GM12864 (cell line): ENCODE measurements around the gene NOD2.

Source experiments
- DNase-seq: peaks from one replicate; pipeline ENCODE4 v3.0.0-alpha.2; 2011; ENCODE audit warnings: low read depth
- H3K4me3 ChIP-seq: 2 replicates; pipeline ENCODE4 v1.5.1; 2011; ENCODE audit warnings: mild to moderate bottlenecking, low read depth, low read length, control low read depth
- CTCF ChIP-seq: IDR thresholded peaks from 2 replicates; pipeline ENCODE4 v1.5.1; 2011; ENCODE audit warnings: low read depth, mild to moderate bottlenecking, moderate library complexity, low read length, control low read depth, inconsistent platforms; ENCODE audit errors: missing control alignments

Gene NOD2

GRCh38 chr16:50664270-50664669 lies 29.1 kb upstream of the NOD2 start:
- DNase-seq: no peak

GRCh38 chr16:50665128-50665878 lies 28.1 kb upstream of the NOD2 start:
- DNase-seq: no peak
- H3K4me3 ChIP-seq: no peak overlapping the region; the same call in 1 of the 2 replicates
- TF ChIP-seq CTCF: peak; percentile 82

More at GRCh38 chr16:50664270-50664669, 29.1 kb upstream of the NOD2 start:
- no peak for TF ChIP-seq CTCF
- H3K4me3 ChIP-seq: no peak overlapping the region

- no peak for TF ChIP-seq CTCF
- no peak overlapping the region; the same call in 1 of the 2 replicates for H3K4me3 ChIP-seq
- DNase-seq: peak; percentile 57
Observed at GRCh38 chr16:50666658-50667496, 26.5 kb upstream of the NOD2 start.

GRCh38 chr16:50667497-50668367 lies 25.7 kb upstream of the NOD2 start:
- TF ChIP-seq CTCF: no peak
- no peak overlapping the region for H3K4me3 ChIP-seq
- DNase-seq: no peak

GRCh38 chr16:50668368-50669008 lies 24.9 kb upstream of the NOD2 start:
- no peak for TF ChIP-seq CTCF
- no peak for DNase-seq
- no peak overlapping the region for H3K4me3 ChIP-seq

GRCh38 chr16:50669741-50670140 lies 23.7 kb upstream of the NOD2 start:
- TF ChIP-seq CTCF: no peak
- no peak for DNase-seq
- no peak overlapping the region for H3K4me3 ChIP-seq
